Kidney (tissue), 14 donors: Measurements from ENCODE around the gene AIFM2. TPM values are rescaled to one million over a fixed set of nuclear protein-coding genes. Genes with fewer than 3 reads are reported as not detected.
"Not testable (repeated sequence)": the region's sequence is repeated elsewhere in the genome, so short reads cannot be mapped to it uniquely, and the experiment has no call there.

ENCODE experiments used
- DNase-seq, 5 donors: peaks; one replicate each; pipeline ENCODE4 v3.0.0-alpha.2; 2013 to 2020
- FAIRE-seq: peaks from 2 replicates; lab custom pipeline; 2012; peaks lifted over from hg19 to GRCh38; lab: Jason Lieb, UNC
- H3K27ac ChIP-seq, 2 donors: one replicate each; pipeline ENCODE4 v1.7.0; 2013; ENCODE audit warnings: low read depth in 2 of 2, low read length in 2 of 2, inconsistent platforms in 1 of 2
- H3K27me3 ChIP-seq: one replicate; pipeline ENCODE4 v1.7.1; 2013; ENCODE audit warnings: low read length, inconsistent platforms; ENCODE audit not compliant: control insufficient read depth, insufficient read depth
- H3K36me3 ChIP-seq, 3 donors: one replicate each; pipeline versions ENCODE4 v1.7.0 to v1.7.1; 2013; ENCODE audit warnings: low read length in 3 of 3, control low read depth in 1 of 3, inconsistent platforms in 1 of 3; ENCODE audit not compliant: insufficient read depth in 3 of 3, control insufficient read depth in 2 of 3
- H3K4me1 ChIP-seq, 3 donors: one replicate each; pipeline versions ENCODE4 v1.7.0 to v1.7.1; 2013; ENCODE audit warnings: low read length in 3 of 3, inconsistent platforms in 1 of 3, low read depth in 1 of 3; ENCODE audit not compliant: control insufficient read depth in 2 of 3, insufficient read depth in 2 of 3
- H3K4me3 ChIP-seq, 3 donors: one replicate each; pipeline versions ENCODE4 v1.7.0 to v1.8.1; 2013; ENCODE audit warnings: low read length in 3 of 3, control low read depth in 1 of 3, inconsistent platforms in 1 of 3
- H3K9ac ChIP-seq, 3 donors: one replicate each; pipeline versions ENCODE4 v1.7.0 to v1.7.1; 2013; ENCODE audit warnings: low read length in 3 of 3, control low read depth in 1 of 3, inconsistent platforms in 1 of 3
- H3K9me3 ChIP-seq, 3 donors: one replicate each; pipeline versions ENCODE4 v1.7.0 to v1.7.1; 2013; ENCODE audit warnings: low read length in 3 of 3, control low read depth in 1 of 3, inconsistent platforms in 1 of 3; ENCODE audit not compliant: control insufficient read depth in 2 of 3, insufficient read depth in 1 of 3
- intact Hi-C: fragments of 100-400 bp; cut with DNase I; formaldehyde crosslinking; loops from one replicate; pipeline ENCODE4 v1.11.1; 2022
- polyA plus RNA-seq: library from polyadenylated mRNA; stranded (reverse); fragments of 350-450 nt; fragmentation: Illumina TruSeq; extraction: RNeasy Lipid Tissue Mini Kit (QIAGEN cat#74804); gene quantifications from one replicate; pipeline ENCODE4 v1.2.3, GENCODE V29; 2014; ENCODE audit warnings: low read depth, low replicate concordance; ENCODE audit not compliant: insufficient read depth
- total RNA-seq: library from RNA; stranded (reverse); fragmentation: NEBNext Ultra II Directional; extraction: Animal tissue kit (Norgen Biotek cat#: 25700); gene quantifications from one replicate; pipeline ENCODE4 v1.2.1, GENCODE V29; 2021
- TF ChIP-seq, protein P1 (sequence below): IDR thresholded peaks from 3 replicates; pipeline ENCODE4 v1.5.1; 2012; ENCODE audit warnings: mild to moderate bottlenecking, moderate library complexity, borderline replicate concordance; ENCODE audit not compliant: insufficient read depth; ENCODE audit errors: extremely low read depth
- donor health status: control.
- donor health status: control.
- donor health status: control.
- donor health status: control.
- donor health status: control.
- donor health status: DM: yes; HTN: yes; CAD: no.
- donor health status: Normal renal cell carcinoma (clear cell type).

AIFM2 gene
- total and polyA plus RNA-seq, 2 donors from 2014 or later = 12.7 to 14.8 TPM

DNA sequence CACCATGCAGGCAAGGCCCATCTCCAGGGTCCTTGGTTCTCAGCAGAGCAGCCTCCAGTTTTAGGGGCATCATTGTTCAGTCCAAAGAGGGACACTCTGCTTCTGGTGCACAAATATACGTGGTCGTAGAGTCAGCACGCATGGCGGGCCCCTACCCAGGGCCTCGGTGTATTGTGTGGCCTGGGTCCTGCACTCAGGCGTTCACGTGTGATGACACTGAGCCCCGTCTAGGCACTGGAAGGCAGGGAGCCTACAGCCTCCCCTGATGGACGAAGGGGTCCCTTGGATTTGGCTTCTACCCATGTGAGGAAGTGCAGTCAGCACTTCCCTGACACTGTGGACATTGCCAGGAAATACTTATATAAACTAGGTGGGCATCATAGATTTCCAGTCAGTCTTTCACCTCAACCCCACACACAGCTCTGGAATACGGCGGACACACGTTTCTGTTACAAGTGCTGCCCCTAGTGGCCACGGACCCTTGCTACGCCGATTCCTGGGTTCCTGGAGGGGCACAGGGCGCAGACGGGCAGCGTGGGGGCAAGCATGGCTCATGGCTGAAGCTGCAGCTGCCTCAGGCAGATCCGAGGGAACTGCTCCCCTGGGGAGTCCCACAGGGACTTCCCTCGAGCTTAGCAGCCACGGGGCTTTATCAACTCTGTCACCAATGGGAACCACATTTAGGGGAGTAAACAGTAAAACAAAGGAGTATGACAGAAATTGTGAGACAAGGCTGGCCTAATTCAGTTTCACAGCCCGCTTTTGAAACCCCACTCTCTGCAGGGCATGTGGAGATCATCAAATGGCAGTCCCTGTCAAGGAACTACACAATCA, 25.4 kb downstream of the AIFM2 start:
- TF ChIP-seq, protein P1, sequence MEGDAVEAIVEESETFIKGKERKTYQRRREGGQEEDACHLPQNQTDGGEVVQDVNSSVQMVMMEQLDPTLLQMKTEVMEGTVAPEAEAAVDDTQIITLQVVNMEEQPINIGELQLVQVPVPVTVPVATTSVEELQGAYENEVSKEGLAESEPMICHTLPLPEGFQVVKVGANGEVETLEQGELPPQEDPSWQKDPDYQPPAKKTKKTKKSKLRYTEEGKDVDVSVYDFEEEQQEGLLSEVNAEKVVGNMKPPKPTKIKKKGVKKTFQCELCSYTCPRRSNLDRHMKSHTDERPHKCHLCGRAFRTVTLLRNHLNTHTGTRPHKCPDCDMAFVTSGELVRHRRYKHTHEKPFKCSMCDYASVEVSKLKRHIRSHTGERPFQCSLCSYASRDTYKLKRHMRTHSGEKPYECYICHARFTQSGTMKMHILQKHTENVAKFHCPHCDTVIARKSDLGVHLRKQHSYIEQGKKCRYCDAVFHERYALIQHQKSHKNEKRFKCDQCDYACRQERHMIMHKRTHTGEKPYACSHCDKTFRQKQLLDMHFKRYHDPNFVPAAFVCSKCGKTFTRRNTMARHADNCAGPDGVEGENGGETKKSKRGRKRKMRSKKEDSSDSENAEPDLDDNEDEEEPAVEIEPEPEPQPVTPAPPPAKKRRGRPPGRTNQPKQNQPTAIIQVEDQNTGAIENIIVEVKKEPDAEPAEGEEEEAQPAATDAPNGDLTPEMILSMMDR = no peak
- no peaks in the 10 kb centered on the region for H3K9me3 ChIP-seq
- DNase-seq = peak in 2 of 5 donors; percentile 30 to 31
- no peaks in the 10 kb centered on the region for H3K4me1 ChIP-seq
- no peak overlapping the region for H3K4me3 ChIP-seq
- FAIRE-seq = no peak
- H3K9ac ChIP-seq = no peak overlapping the region
- H3K27me3 ChIP-seq = no peaks in the 10 kb centered on the region
- no peak overlapping the region for H3K27ac ChIP-seq
- intact Hi-C loops = no loop called here
- H3K36me3 ChIP-seq = peaks cover 0 to 3% (median 0%) of the 10 kb centered on the region in 3 donors

- FAIRE-seq (no peak), DNase-seq (no peak)
- no peak overlapping the region for H3K4me3 ChIP-seq
- H3K4me1 ChIP-seq = peaks cover 0 to 5% (median 0%) of the 10 kb centered on the region in 3 donors
- TF ChIP-seq, protein P1 = no peak
- H3K27ac ChIP-seq = no peak overlapping the region
- H3K36me3 ChIP-seq = peaks cover 3 to 7% (median 5%) of the 10 kb centered on the region in 3 donors
- H3K9ac ChIP-seq = no peak overlapping the region
- intact Hi-C loops = no loop called here
- H3K9me3 ChIP-seq = no peaks in the 10 kb centered on the region
- no peaks in the 10 kb centered on the region for H3K27me3 ChIP-seq
These were observed 31.0 kb downstream of the AIFM2 start for GRCh38 chr10:70101668-70102067.

DNA sequence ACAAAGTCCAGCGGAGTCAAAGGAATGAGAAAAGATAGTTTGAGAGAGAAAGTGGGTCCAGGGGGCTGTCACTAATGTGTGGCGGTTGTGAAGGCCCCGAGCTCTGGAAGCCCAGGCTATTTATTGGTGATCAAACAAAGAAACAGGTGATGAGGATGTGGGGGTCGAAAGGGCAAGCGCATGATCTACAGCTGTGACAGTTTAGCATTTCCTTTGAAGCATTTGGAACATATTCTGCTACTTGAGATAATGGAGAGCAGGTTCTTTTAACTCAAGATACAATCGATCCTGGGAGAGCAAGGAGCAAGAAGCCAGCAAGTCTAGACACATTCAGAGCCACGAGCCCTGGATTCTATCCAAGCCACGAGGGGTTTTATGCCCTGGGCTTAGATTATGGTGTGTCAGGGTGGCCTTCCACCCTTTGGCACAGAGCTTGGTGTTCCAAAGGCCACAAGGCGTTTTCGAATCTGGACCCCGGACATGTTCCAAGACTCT, 31.5 kb downstream of the AIFM2 start:
- H3K9me3 ChIP-seq, H3K36me3 ChIP-seq: not testable (repeated sequence)

DNA sequence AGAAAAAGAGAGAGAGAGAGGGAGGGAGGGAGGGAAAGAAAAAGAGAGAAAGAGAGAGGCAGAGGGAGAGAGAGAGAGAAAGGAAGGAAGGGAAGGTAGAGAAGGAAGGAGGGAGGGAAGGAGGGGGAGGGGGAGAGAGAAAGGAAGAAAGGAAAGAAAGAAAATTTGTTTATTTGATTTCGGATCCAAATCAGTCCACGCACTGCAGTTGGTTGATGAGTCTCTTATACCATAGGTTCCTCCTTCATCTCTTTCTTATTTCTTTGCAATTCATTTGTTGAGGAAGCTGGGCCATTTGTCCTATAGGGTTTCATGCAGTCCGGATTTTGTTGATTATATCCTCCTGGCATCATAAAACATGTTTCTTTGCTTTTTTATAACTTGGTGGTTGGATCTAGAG, 34.4 kb downstream of the AIFM2 start:
- Histone ChIP-seq H3K27me3 (no peaks in the 10 kb centered on the region), H3K27ac (no peak overlapping the region), H3K9me3 (no peaks in the 10 kb centered on the region), H3K9ac (no peak overlapping the region), H3K4me1 (peaks cover 0 to 5% (median 0%) of the 10 kb centered on the region in 3 donors), H3K36me3 (peaks cover 9 to 14% (median 10%) of the 10 kb centered on the region in 3 donors), H3K4me3 (no peak overlapping the region)
- DNase-seq (no peak), FAIRE-seq (no peak)
- TF ChIP-seq, protein P1 = no peak
- intact Hi-C loops = no loop called here

More for the DNA sequence above, 31.5 kb downstream of the AIFM2 start:
- H3K4me1 ChIP-seq, intact Hi-C loops, H3K4me3 ChIP-seq, DNase-seq, H3K27me3 ChIP-seq, H3K9ac ChIP-seq, FAIRE-seq, H3K27ac ChIP-seq: not testable (repeated sequence)
